HEK293 (cell line): Measurements from ENCODE around the gene ZNF664.

Source experiments
- CTCF ChIA-PET: fragments of 350-600 bp; formaldehyde crosslinking; extraction: SDS; loops from one replicate; lab custom pipeline; 2021; ENCODE audit warnings: antibody characterized with exemption; lab: Yijun Ruan, JAX
- POLR2A ChIA-PET: fragments of 300-600 bp; formaldehyde crosslinking; extraction: SDS; loops from one replicate; lab custom pipeline; 2020; ENCODE audit warnings: antibody characterized with exemption, inconsistent platforms; lab: Yijun Ruan, JAX
- H3K27ac ChIP-seq: fragments of 200-500 bp; sonication (Bioruptor generic); 2 replicates; pipeline ENCODE4 v1.5.1; 2014; ENCODE audit warnings: low read depth, low read length, control low read depth, inconsistent platforms; ENCODE audit errors: extremely low read depth
- H3K36me3 ChIP-seq, 2 experiments: fragments of 200-500 bp in 1 of 2; sonication (Bioruptor generic) in 1 of 2; 1 replicate in 1 of 2; 2 replicates in 1 of 2; pipeline ENCODE4 v1.5.1; 2014 to 2017; ENCODE audit warnings: inconsistent platforms in 2 of 2, low read length in 2 of 2; ENCODE audit not compliant: control insufficient read depth in 2 of 2, insufficient read depth in 1 of 2
- H3K4me1 ChIP-seq: fragments of 200-500 bp; sonication (Bioruptor generic); 2 replicates; pipeline ENCODE4 v1.5.1; 2014; ENCODE audit warnings: mild to moderate bottlenecking, low read length, inconsistent platforms; ENCODE audit not compliant: control insufficient read depth, insufficient read depth
- H3K4me3 ChIP-seq: 2 replicates; pipeline ENCODE4 v1.5.1; 2011; ENCODE audit warnings: low read depth, mild to moderate bottlenecking, control low read depth, low read length, moderate library complexity
- H3K9me3 ChIP-seq: fragments of 200-500 bp; sonication (Bioruptor generic); 2 replicates; pipeline ENCODE4 v1.5.1; 2014; ENCODE audit warnings: low read depth, low read length, inconsistent platforms; ENCODE audit not compliant: control insufficient read depth, insufficient read depth
- BCL11B ChIP-seq: fragments of 450-650 bp; formaldehyde crosslinking; IDR thresholded peaks from 2 replicates; pipeline ENCODE4 v1.5.1; 2016; ENCODE audit warnings: low read depth, missing biosample characterization, missing genetic modification characterization
- HOXC10 ChIP-seq: sonication (generic); formaldehyde crosslinking; IDR thresholded peaks from 2 replicates; pipeline ENCODE4 v1.8.1; 2023; ENCODE audit warnings: mild to moderate bottlenecking, missing genetic modification reagents
- OSR2 ChIP-seq: fragments of 450-650 bp; formaldehyde crosslinking; IDR thresholded peaks from 2 replicates; pipeline ENCODE4 v1.5.1; 2016; ENCODE audit warnings: missing biosample characterization, missing genetic modification characterization
- OVOL3 ChIP-seq: fragments of 450-650 bp; formaldehyde crosslinking; IDR thresholded peaks from 2 replicates; pipeline ENCODE4 v1.5.1; 2016; ENCODE audit warnings: missing biosample characterization, missing genetic modification characterization
- TCF7L2 ChIP-seq: IDR thresholded peaks from 2 replicates; pipeline ENCODE4 v1.6.1; 2011; ENCODE audit warnings: low read depth, mild to moderate bottlenecking, inconsistent platforms, low read length, moderate library complexity, borderline replicate concordance
- YY1 ChIP-seq: fragments of 450-650 bp; formaldehyde crosslinking; IDR thresholded peaks from 2 replicates; pipeline ENCODE4 v1.5.1; 2018; ENCODE audit warnings: missing biosample characterization, missing genetic modification characterization
- ZFP3 ChIP-seq: fragments of 450-650 bp; formaldehyde crosslinking; IDR thresholded peaks from 2 replicates; pipeline ENCODE4 v1.5.1; 2016; ENCODE audit warnings: low read depth, missing biosample characterization, missing genetic modification characterization
- ZFP41 ChIP-seq: fragments of 450-650 bp; formaldehyde crosslinking; IDR thresholded peaks from 2 replicates; pipeline ENCODE4 v1.5.1; 2016; ENCODE audit warnings: missing biosample characterization, missing genetic modification characterization, borderline replicate concordance
- ZNF175 ChIP-seq: fragments of 450-650 bp; formaldehyde crosslinking; IDR thresholded peaks from 2 replicates; pipeline ENCODE4 v1.5.1; 2016; ENCODE audit warnings: missing biosample characterization, missing genetic modification characterization
- ZNF202 ChIP-seq: fragments of 450-650 bp; formaldehyde crosslinking; IDR thresholded peaks from 2 replicates; pipeline ENCODE4 v1.5.1; 2016; ENCODE audit warnings: missing biosample characterization, missing genetic modification characterization, borderline replicate concordance
- ZNF24 ChIP-seq: fragments of 450-650 bp; formaldehyde crosslinking; IDR thresholded peaks from 2 replicates; pipeline ENCODE4 v1.5.1; 2016; ENCODE audit warnings: missing biosample characterization, missing genetic modification characterization
- ZNF302 ChIP-seq: fragments of 450-650 bp; formaldehyde crosslinking; IDR thresholded peaks from 2 replicates; pipeline ENCODE4 v1.5.1; 2016; ENCODE audit warnings: missing biosample characterization, missing genetic modification characterization, low read depth
- ZNF610 ChIP-seq: fragments of 450-650 bp; formaldehyde crosslinking; IDR thresholded peaks from 2 replicates; pipeline ENCODE4 v1.5.1; 2016; ENCODE audit warnings: missing biosample characterization, missing genetic modification characterization, borderline replicate concordance
- ZNF626 ChIP-seq: fragments of 450-650 bp; sonication (Bioruptor Pico); formaldehyde crosslinking; IDR thresholded peaks from 2 replicates; pipeline ENCODE4 v1.5.1; 2018; ENCODE audit warnings: missing biosample characterization, missing genetic modification characterization, inconsistent platforms
- ZNF660 ChIP-seq: fragments of 450-650 bp; IDR thresholded peaks from 2 replicates; pipeline ENCODE4 v1.5.1; 2018; ENCODE audit warnings: missing biosample characterization, mild to moderate bottlenecking, missing genetic modification characterization
- ZNF785 ChIP-seq: fragments of 450-650 bp; formaldehyde crosslinking; IDR thresholded peaks from 2 replicates; pipeline ENCODE4 v1.5.1; 2016; ENCODE audit warnings: missing biosample characterization, missing genetic modification characterization
- TF ChIP-seq, protein P1 (sequence below): fragments of 450-650 bp; formaldehyde crosslinking; IDR thresholded peaks from 2 replicates; pipeline ENCODE4 v1.5.1; 2016; ENCODE audit warnings: missing biosample characterization, missing genetic modification characterization
- TF ChIP-seq, protein P2 (sequence below): fragments of 450-650 bp; formaldehyde crosslinking; IDR thresholded peaks from 2 replicates; pipeline ENCODE4 v1.5.1; 2016; ENCODE audit warnings: missing biosample characterization, missing genetic modification characterization
- TF ChIP-seq, protein P3 (sequence below): fragments of 450-650 bp; formaldehyde crosslinking; IDR thresholded peaks from 2 replicates; pipeline ENCODE4 v1.5.1; 2016; ENCODE audit warnings: missing biosample characterization, missing genetic modification characterization
- TF ChIP-seq, protein P4 (sequence below): fragments of 450-650 bp; formaldehyde crosslinking; IDR thresholded peaks from 2 replicates; pipeline ENCODE4 v1.5.1; 2017; ENCODE audit warnings: missing biosample characterization, missing genetic modification characterization
- TF ChIP-seq, protein P5 (sequence below): fragments of 450-650 bp; formaldehyde crosslinking; IDR thresholded peaks from 2 replicates; pipeline ENCODE4; 2016; ENCODE audit warnings: missing biosample characterization, missing genetic modification characterization

Gene ZNF664

DNA sequence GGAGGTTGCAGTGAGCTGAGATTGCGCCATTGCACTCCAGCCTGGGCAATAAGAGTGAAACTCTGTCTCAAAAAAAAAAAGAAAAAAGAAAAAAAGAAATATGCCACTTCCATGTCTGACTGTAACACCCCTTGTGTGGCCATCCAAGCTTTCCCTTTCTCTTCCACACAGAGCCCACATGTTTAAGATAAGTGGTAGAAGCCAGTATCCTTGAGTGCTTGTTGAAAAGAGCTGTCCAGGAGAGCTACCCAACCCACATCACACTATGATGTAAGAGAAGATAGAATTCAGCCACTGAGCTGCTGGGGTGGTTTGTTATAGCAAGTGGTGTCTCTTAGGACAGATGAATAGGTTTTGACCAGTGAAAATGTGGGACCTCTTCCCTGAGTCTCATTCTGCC lies 82.1 kb downstream of the ZNF664 start (continued):
- TF ChIP-seq ZNF660 (tag by site-specific recombination), result no peak
- TF ChIP-seq, protein P1, sequence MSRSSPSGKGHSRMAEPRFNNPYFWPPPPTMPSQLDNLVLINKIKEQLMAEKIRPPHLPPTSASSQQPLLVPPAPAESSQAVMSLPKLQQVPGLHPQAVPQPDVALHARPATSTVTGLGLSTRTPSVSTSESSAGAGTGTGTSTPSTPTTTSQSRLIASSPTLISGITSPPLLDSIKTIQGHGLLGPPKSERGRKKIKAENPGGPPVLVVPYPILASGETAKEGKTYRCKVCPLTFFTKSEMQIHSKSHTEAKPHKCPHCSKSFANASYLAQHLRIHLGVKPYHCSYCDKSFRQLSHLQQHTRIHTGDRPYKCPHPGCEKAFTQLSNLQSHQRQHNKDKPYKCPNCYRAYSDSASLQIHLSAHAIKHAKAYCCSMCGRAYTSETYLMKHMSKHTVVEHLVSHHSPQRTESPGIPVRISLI (tag by site-specific recombination), result no peak
- TF ChIP-seq ZFP41 (tag by site-specific recombination), result no peak
- no peak for TF ChIP-seq OSR2 (tag by site-specific recombination)
- no peak for TF ChIP-seq BCL11B (tag by site-specific recombination)
- no peak for TF ChIP-seq ZFP3 (tag by site-specific recombination)
- no peak for TF ChIP-seq ZNF785 (tag by site-specific recombination)
- TF ChIP-seq, protein P2, sequence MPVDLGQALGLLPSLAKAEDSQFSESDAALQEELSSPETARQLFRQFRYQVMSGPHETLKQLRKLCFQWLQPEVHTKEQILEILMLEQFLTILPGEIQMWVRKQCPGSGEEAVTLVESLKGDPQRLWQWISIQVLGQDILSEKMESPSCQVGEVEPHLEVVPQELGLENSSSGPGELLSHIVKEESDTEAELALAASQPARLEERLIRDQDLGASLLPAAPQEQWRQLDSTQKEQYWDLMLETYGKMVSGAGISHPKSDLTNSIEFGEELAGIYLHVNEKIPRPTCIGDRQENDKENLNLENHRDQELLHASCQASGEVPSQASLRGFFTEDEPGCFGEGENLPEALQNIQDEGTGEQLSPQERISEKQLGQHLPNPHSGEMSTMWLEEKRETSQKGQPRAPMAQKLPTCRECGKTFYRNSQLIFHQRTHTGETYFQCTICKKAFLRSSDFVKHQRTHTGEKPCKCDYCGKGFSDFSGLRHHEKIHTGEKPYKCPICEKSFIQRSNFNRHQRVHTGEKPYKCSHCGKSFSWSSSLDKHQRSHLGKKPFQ (tag by site-specific recombination), result no peak
- TF ChIP-seq, all 188 proteins: peak for 0

DNA sequence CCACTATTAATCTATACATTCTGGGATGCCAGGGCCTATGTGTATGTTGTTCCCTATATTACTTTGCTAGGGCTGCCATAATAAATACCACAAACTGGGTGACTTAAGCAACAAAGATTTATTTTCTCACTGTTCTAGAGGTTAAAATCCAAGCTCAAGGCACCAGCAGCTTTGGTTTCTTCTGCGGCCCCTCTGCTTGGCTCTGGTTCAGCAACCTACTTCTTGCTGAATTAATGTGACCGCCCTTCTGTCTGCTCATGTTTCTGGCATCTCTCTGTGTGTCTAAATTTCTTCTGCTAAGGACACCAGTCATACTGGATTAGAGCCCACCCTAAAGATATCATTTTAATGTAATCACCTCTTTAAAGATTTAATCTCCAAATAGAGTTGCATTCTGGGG lies 84.7 kb downstream of the ZNF664 start:
- H3K36me3 ChIP-seq, result no peaks in the 10 kb centered on the region
- no peak overlapping the region for H3K27ac ChIP-seq
- no peaks in the 10 kb centered on the region for H3K4me1 ChIP-seq
- H3K4me3 ChIP-seq, result no peak overlapping the region
- TF ChIP-seq HOXC10 (CRISPR knock-in tag) (no peak), ZNF302 (tag by site-specific recombination) (no peak), ZNF175 (tag by site-specific recombination) (no peak)
- TF ChIP-seq, protein P3, sequence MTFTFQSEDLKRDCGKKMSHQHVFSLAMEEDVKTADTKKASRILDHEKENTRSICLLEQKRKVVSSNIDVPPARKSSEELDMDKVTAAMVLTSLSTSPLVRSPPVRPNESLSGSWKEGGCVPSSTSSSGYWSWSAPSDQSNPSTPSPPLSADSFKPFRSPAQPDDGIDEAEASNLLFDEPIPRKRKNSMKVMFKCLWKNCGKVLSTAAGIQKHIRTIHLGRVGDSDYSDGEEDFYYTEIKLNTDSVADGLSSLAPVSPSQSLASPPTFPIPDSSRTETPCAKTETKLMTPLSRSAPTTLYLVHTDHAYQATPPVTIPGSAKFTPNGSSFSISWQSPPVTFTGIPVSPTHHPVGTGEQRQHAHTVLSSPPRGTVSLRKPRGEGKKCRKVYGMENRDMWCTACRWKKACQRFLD (tag by site-specific recombination), result no peak
- TF ChIP-seq, protein P4, sequence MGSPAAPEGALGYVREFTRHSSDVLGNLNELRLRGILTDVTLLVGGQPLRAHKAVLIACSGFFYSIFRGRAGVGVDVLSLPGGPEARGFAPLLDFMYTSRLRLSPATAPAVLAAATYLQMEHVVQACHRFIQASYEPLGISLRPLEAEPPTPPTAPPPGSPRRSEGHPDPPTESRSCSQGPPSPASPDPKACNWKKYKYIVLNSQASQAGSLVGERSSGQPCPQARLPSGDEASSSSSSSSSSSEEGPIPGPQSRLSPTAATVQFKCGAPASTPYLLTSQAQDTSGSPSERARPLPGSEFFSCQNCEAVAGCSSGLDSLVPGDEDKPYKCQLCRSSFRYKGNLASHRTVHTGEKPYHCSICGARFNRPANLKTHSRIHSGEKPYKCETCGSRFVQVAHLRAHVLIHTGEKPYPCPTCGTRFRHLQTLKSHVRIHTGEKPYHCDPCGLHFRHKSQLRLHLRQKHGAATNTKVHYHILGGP (tag by site-specific recombination), result no peak
- H3K9me3 ChIP-seq, result no peaks in the 10 kb centered on the region
- CTCF ChIA-PET, result interaction anchor here (0.7 kb wide), 1 partner anchor 713 kb away, joined by 3 read pairs; no protein-coding TSS in a partner anchor
- POLR2A ChIA-PET, result no interaction called here

DNA sequence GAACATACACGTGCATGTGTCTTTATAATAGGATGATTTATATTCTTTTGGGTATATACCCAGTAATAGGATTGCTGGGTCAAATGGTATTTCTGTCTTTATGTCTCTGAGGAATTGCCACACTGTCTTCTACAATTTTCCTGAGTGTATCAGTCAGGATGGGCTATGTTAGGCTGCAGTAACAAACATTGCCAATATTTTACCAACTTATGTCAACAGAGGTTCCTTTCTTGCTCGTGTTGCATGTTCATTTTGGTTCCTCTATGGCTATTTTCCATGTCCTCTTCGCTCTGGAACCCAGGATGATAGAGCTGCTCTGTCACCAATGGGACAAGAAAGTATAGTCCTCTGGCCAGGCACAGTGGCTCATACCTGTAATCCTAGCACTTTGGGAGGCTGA lies 86.7 kb downstream of the ZNF664 start:
- POLR2A ChIA-PET, result no interaction called here
- no peak for TF ChIP-seq TCF7L2
- no peak for TF ChIP-seq ZNF24
- TF ChIP-seq ZNF785 (tag by site-specific recombination), result no peak
- TF ChIP-seq, protein P5, sequence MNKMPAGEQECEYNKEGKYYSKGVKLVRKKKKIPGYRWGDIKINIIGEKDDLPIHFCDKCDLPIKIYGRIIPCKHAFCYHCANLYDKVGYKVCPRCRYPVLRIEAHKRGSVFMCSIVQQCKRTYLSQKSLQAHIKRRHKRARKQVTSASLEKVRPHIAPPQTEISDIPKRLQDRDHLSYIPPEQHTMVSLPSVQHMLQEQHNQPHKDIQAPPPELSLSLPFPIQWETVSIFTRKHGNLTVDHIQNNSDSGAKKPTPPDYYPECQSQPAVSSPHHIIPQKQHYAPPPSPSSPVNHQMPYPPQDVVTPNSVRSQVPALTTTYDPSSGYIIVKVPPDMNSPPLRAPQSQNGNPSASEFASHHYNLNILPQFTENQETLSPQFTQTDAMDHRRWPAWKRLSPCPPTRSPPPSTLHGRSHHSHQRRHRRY, result no peak
- TF ChIP-seq YY1 (tag by site-specific recombination), result no peak
- TF ChIP-seq ZFP3 (tag by site-specific recombination), result no peak
- TF ChIP-seq OVOL3 (tag by site-specific recombination), result no peak
- no peak for TF ChIP-seq ZNF626
- TF ChIP-seq ZNF610 (tag by site-specific recombination), result no peak
- TF ChIP-seq ZNF202, result no peak
- CTCF ChIA-PET, result interaction anchor here (0.7 kb wide), 2 partner anchors 15 to 29 kb away, joined by 3 read pairs; no protein-coding TSS in a partner anchor
- Histone ChIP-seq H3K36me3 (no peaks in the 10 kb centered on the region), H3K27ac (no peak overlapping the region), H3K4me1 (no peaks in the 10 kb centered on the region), H3K4me3 (no peak overlapping the region), H3K9me3 (no peaks in the 10 kb centered on the region)
